Endothelial cell of umbilical vein (primary cell): ENCODE data around the gene CHST12. TPM values are rescaled to one million over a fixed set of nuclear protein-coding genes. Genes with fewer than 3 reads are reported as not detected.

Source experiments
- BruUV-seq: library from RNA; stranded (reverse); fragments of 400-500 nt; replicated peaks from 2 replicates; lab custom pipeline; 2021; lab: Mats Ljungman, UMichigan
- CTCF ChIA-PET: fragments of 300-600, 350-600 bp; sonication (Branson Sonifier 250); formaldehyde crosslinking; loops from one replicate; lab custom pipeline; 2021; ENCODE audit warnings: antibody characterized with exemption, inconsistent platforms; lab: Charles Lee
- POLR2A ChIA-PET: fragments of 300-600, 350-600 bp; sonication (Branson Sonifier 250); formaldehyde crosslinking; loops from one replicate; lab custom pipeline; 2021; ENCODE audit warnings: antibody characterized with exemption, inconsistent platforms; lab: Charles Lee
- DNase-seq: peaks from one replicate; pipeline ENCODE4 v3.0.0-alpha.2; 2011; ENCODE audit warnings: low read depth, low spot score
- FAIRE-seq: peaks from 2 replicates; lab custom pipeline; 2011; peaks lifted over from hg19 to GRCh38; lab: Jason Lieb, UNC
- H2AFZ ChIP-seq: 2 replicates; pipeline ENCODE4 v1.6.0; 2012; ENCODE audit warnings: low read depth, low read length, control low read depth, inconsistent platforms
- H3K27ac ChIP-seq: 2 replicates; pipeline ENCODE4 v1.5.1; 2011; ENCODE audit warnings: low read depth, mild to moderate bottlenecking, control low read depth, low read length, moderate library complexity; ENCODE audit not compliant: insufficient read depth
- H3K27me3 ChIP-seq, 2 experiments: 2 replicates each; pipeline versions ENCODE4 v1.6.0 to v1.6.1; 2011; ENCODE audit warnings: low read length in 2 of 2, mixed read lengths in 1 of 2; ENCODE audit not compliant: control insufficient read depth in 2 of 2, insufficient read depth in 2 of 2
- H3K36me3 ChIP-seq, 2 experiments: 2 replicates in 1 of 2; 3 replicates in 1 of 2; pipeline ENCODE4 v1.5.1; 2011; ENCODE audit warnings: low read length in 2 of 2, mild to moderate bottlenecking in 1 of 2, moderate library complexity in 1 of 2; ENCODE audit not compliant: control insufficient read depth in 2 of 2, insufficient read depth in 2 of 2; ENCODE audit errors: extremely low read depth in 1 of 2
- H3K4me1 ChIP-seq: 3 replicates; pipeline ENCODE4 v1.5.1; 2011; ENCODE audit warnings: mild to moderate bottlenecking, low read length; ENCODE audit not compliant: control insufficient read depth, insufficient read depth; ENCODE audit errors: extremely low read depth
- H3K4me2 ChIP-seq: 2 replicates; pipeline ENCODE4 v1.6.1; 2011; ENCODE audit warnings: low read length, control low read depth, mixed read lengths; ENCODE audit not compliant: insufficient read depth
- H3K4me3 ChIP-seq, 3 experiments: fragments of 200-600 bp in 1 of 3; sonication (generic), shearing (Covaris generic) in 1 of 3; replicated peaks in 1 of 3; 2 replicates each; pipeline ENCODE4 v1.5.1; 2011 to 2016; ENCODE audit warnings: control low read depth in 3 of 3, low read length in 3 of 3, mild to moderate bottlenecking in 2 of 3, inconsistent platforms in 1 of 3, low read depth in 1 of 3, moderate library complexity in 1 of 3; ENCODE audit not compliant: insufficient read depth in 1 of 3
- H3K79me2 ChIP-seq: 2 replicates; pipeline ENCODE4 v1.6.0; 2012; ENCODE audit warnings: low read length, inconsistent platforms; ENCODE audit not compliant: control insufficient read depth, insufficient read depth
- H3K9ac ChIP-seq: replicated peaks from 2 replicates; pipeline ENCODE3; 2011; ENCODE audit warnings: low read length, control low read depth; ENCODE audit not compliant: insufficient read depth; ENCODE audit errors: extremely low read depth
- H3K9me1 ChIP-seq: replicated peaks from 3 replicates; pipeline ENCODE4 v1.6.0; 2011; ENCODE audit warnings: mild to moderate bottlenecking, low read length; ENCODE audit not compliant: control insufficient read depth, insufficient read depth; ENCODE audit errors: extremely low read depth
- H3K9me3 ChIP-seq: replicated peaks from 2 replicates; pipeline ENCODE4 v1.5.1; 2012; ENCODE audit warnings: low read length, inconsistent platforms; ENCODE audit not compliant: control insufficient read depth, insufficient read depth
- H4K20me1 ChIP-seq: replicated peaks from 2 replicates; pipeline ENCODE3; 2011; ENCODE audit warnings: mild to moderate bottlenecking, low read length; ENCODE audit not compliant: control insufficient read depth, insufficient read depth; ENCODE audit errors: extremely low read depth
- CTCF ChIP-seq, 2 donors: IDR thresholded peaks; 1 replicate in 1 of 2; 2 replicates in 1 of 2; pipeline ENCODE4 v1.5.1; 2011; ENCODE audit warnings: low read length in 2 of 2, mild to moderate bottlenecking in 2 of 2, moderate library complexity in 2 of 2, control low read depth in 1 of 2, inconsistent platforms in 1 of 2, low read depth in 1 of 2; ENCODE audit not compliant: insufficient read depth in 1 of 2; ENCODE audit errors: extremely low read depth in 1 of 2
- FOS ChIP-seq: IDR thresholded peaks from 2 replicates; pipeline ENCODE4 v1.6.1; 2011; ENCODE audit warnings: mild to moderate bottlenecking, low read length, moderate library complexity, borderline replicate concordance; ENCODE audit not compliant: insufficient read depth
- GATA2 ChIP-seq: IDR thresholded peaks from 2 replicates; pipeline ENCODE4 v1.7.0; 2011; ENCODE audit warnings: low read depth, mild to moderate bottlenecking, moderate library complexity, mixed read lengths, low read length; ENCODE audit not compliant: insufficient read length, insufficient read depth
- JUN ChIP-seq: IDR thresholded peaks from 2 replicates; pipeline ENCODE4 v1.6.1; 2011; ENCODE audit warnings: borderline replicate concordance, low read depth; ENCODE audit not compliant: insufficient read length, insufficient read depth
- MAX ChIP-seq: IDR thresholded peaks from 2 replicates; pipeline ENCODE4 v1.6.1; 2011; ENCODE audit not compliant: insufficient read depth, insufficient read length
- MYC ChIP-seq: IDR thresholded peaks from one replicate; pipeline ENCODE4 v1.6.1; 2011; ENCODE audit warnings: mild to moderate bottlenecking, low read depth, low read length
- POLR2A ChIP-seq: IDR thresholded peaks from 2 replicates; pipeline ENCODE4 v1.6.1; 2012; ENCODE audit warnings: low read depth, mild to moderate bottlenecking, control low read depth, low read length
- dilution Hi-C: fragments of 300-500 bp; cut with MboI; formaldehyde crosslinking; loops from one replicate; pipeline ENCODE4 v1.15.0; 2019; ENCODE audit warnings: low sequenced_read_pairs; ENCODE audit not compliant: extremely low pct_ligation_motif_present
- intact Hi-C: fragments of 100-400 bp; cut with micrococcal nuclease; formaldehyde crosslinking; loops from one replicate; pipeline ENCODE4 v1.10.0; 2022
- polyA plus RNA-seq, 4 experiments: library from polyadenylated mRNA; depleted of rRNA in 3 of 4; stranded (reverse) in 3 of 4; unstranded in 1 of 4; fragments of >200 nt; gene quantifications; 2 replicates each; pipeline versions ENCODE4 v1.2.1 to v1.2.3, GENCODE V29; 2011 to 2012; ENCODE audit warnings: missing spikeins in 1 of 4
- total RNA-seq: library from RNA; stranded (reverse); gene quantifications from 2 replicates; pipeline ENCODE4 v1.2.3, GENCODE V29; 2021

The CHST12 gene
- total and polyA plus RNA-seq, 2 donors (not counting 3 experiments of a cell fraction or from before 2014, with no cell fraction given): 30.2 to 52.6 TPM

- Histone ChIP-seq H3K79me2 (peaks cover 62% of the 10 kb centered on the region), H3K4me3 (no peak overlapping the region), H3K27ac (no peak overlapping the region), H3K4me2 (no peak overlapping the region), H2AFZ (no peak overlapping the region), H3K4me1 (peaks cover 11% of the 10 kb centered on the region), H3K27me3 (no peaks in the 10 kb centered on the region), H3K9me1 (no peaks in the 10 kb centered on the region), H3K36me3 (peaks cover 13 to 21% of the 10 kb centered on the region in 2 experiments), H3K9me3 (no peaks in the 10 kb centered on the region), H4K20me1 (no peaks in the 10 kb centered on the region), H3K9ac (no peak overlapping the region)
- no peak for FAIRE-seq
- dilution Hi-C loops (no loop called here), intact Hi-C loops (loop anchor here (5.0 kb wide), 1 partner anchor 698 kb away; no protein-coding TSS in a partner anchor)
- BruUV-seq: no TSS peak
- DNase-seq: no peak
- POLR2A ChIA-PET: no interaction called here
- TF ChIP-seq CTCF (IDR thresholded peaks at IDR 0.05; ENCODE audit: extremely low read depth in 1 of 2, insufficient read depth in 1 of 2, low read depth in 1 of 2, low read length in 2 of 2) (no peak), GATA2 (no peak), MYC (no peak), JUN (no peak), MAX (no peak), FOS (no peak), POLR2A (no peak)
- CTCF ChIA-PET: interaction anchor here (1.2 kb wide), 1 partner anchor 782 kb away, joined by 3 read pairs; no protein-coding TSS in a partner anchor
These were observed 42.6 kb upstream of the CHST12 start for GRCh38 chr7:2360796-2361195.
